GM23248 (cell line): ENCODE results near the gene STOX1. TPM values are rescaled to one million over a fixed set of nuclear protein-coding genes. Genes with fewer than 3 reads are reported as not detected.
"Not testable (repeated sequence)": the region's sequence is repeated elsewhere in the genome, so short reads cannot be mapped to it uniquely, and the experiment has no call there.

Experiments used
- DNase-seq: peaks from one replicate; pipeline ENCODE4 v3.0.0-alpha.2; 2015
- H2AFZ ChIP-seq: fragments of 200-600 bp; sonication (generic); 2 replicates; pipeline ENCODE4 v1.6.1; 2016; ENCODE audit warnings: antibody characterized with exemption
- H3F3A ChIP-seq: fragments of 200-600 bp; sonication (generic); 2 replicates; pipeline ENCODE4 v1.6.1; 2016; ENCODE audit warnings: mild to moderate bottlenecking, antibody characterized with exemption, mixed run types; ENCODE audit not compliant: insufficient read depth
- H3K27ac ChIP-seq: fragments of 200-600 bp; sonication (generic); 2 replicates; pipeline ENCODE4 v1.5.1; 2016; ENCODE audit warnings: mild to moderate bottlenecking
- H3K27me3 ChIP-seq: fragments of 200-600 bp; sonication (generic); replicated peaks from 2 replicates; pipeline ENCODE4 v1.6.1; 2016; ENCODE audit warnings: mild to moderate bottlenecking; ENCODE audit not compliant: insufficient read depth
- H3K36me3 ChIP-seq: fragments of 200-600 bp; sonication (generic); 2 replicates; pipeline ENCODE4 v1.6.1; 2016; ENCODE audit warnings: low read depth, mild to moderate bottlenecking
- H3K4me1 ChIP-seq: fragments of 200-600 bp; sonication (generic); 2 replicates; pipeline ENCODE4 v1.6.1; 2016; ENCODE audit warnings: mild to moderate bottlenecking; ENCODE audit not compliant: insufficient read depth
- H3K4me2 ChIP-seq: fragments of 200-600 bp; sonication (generic); one replicate; pipeline ENCODE4 v1.6.1; 2016; ENCODE audit warnings: mild to moderate bottlenecking; ENCODE audit not compliant: unreplicated experiment
- H3K4me3 ChIP-seq: fragments of 200-600 bp; sonication (generic); 2 replicates; pipeline ENCODE4 v1.5.1; 2016; ENCODE audit warnings: mild to moderate bottlenecking
- H3K79me2 ChIP-seq: fragments of 200-600 bp; sonication (generic); 2 replicates; pipeline ENCODE4 v1.6.1; 2016; ENCODE audit warnings: mild to moderate bottlenecking; ENCODE audit not compliant: insufficient read depth
- H3K9ac ChIP-seq: fragments of 200-600 bp; sonication (generic); 2 replicates; pipeline ENCODE4 v1.6.1; 2016; ENCODE audit warnings: mild to moderate bottlenecking
- H3K9me2 ChIP-seq: fragments of 200-600 bp; sonication (generic); 2 replicates; pipeline ENCODE4 v1.6.1; 2016; ENCODE audit warnings: mixed run types, mild to moderate bottlenecking, moderate library complexity; ENCODE audit not compliant: insufficient read depth
- H3K9me3 ChIP-seq: fragments of 200-600 bp; sonication (generic); one replicate; pipeline ENCODE4 v1.6.1; 2017; ENCODE audit warnings: low read depth
- H4K20me1 ChIP-seq: fragments of 200-600 bp; sonication (generic); 2 replicates; pipeline ENCODE4 v1.6.0; 2016; ENCODE audit not compliant: insufficient read depth
- EZH2 ChIP-seq: fragments of 200-600 bp; sonication (generic); IDR thresholded peaks from 2 replicates; pipeline ENCODE4 v1.6.1; 2018; ENCODE audit warnings: antibody characterized with exemption, mild to moderate bottlenecking; ENCODE audit not compliant: insufficient read depth, poor library complexity, severe bottlenecking
- EZH2phosphoT487 ChIP-seq: fragments of 200-600 bp; sonication (generic); IDR thresholded peaks from 2 replicates; pipeline ENCODE4 v1.6.1; 2018; ENCODE audit warnings: antibody characterized with exemption, moderate library complexity, mild to moderate bottlenecking, low read depth; ENCODE audit not compliant: insufficient read depth
- WGBS, 2 experiments: methylation state at CpG; one replicate each; pipeline ENCODE4 v1.1.6; 2015 to 2017; ENCODE audit warnings: low lambda C conversion rate in 2 of 2, low coverage in 1 of 2; ENCODE audit errors: missing lambda C conversion rate in 2 of 2; 5-methylcytosine and 5-hydroxymethylcytosine counted together
- in situ Hi-C: fragments of 300-500 bp; cut with MboI; formaldehyde crosslinking; loops from 2 replicates; pipeline ENCODE4 v1.15.0; 2020
- polyA plus RNA-seq: library from polyadenylated mRNA; unstranded; fragments of >200 nt; fragmentation: Nextera tagmentation; extraction: Ambion mirVana; gene quantifications from 2 replicates; pipeline ENCODE4 v1.2.1, GENCODE V29; 2016
- small RNA-seq: library from RNA; depleted of rRNA; stranded (forward); fragments of <200 nt; gene quantifications from one replicate; pipeline ENCODE3, GENCODE V24; 2014; ENCODE audit warnings: low read depth, low replicate concordance
- total RNA-seq: library from RNA; depleted of rRNA; stranded (reverse); fragments of >200 nt; shearing (Covaris generic); gene quantifications from 2 replicates; pipeline ENCODE4 v1.2.3, GENCODE V29; 2014; rRNA removed

Gene STOX1
- total and polyA plus RNA-seq, 2 experiments from 2014 or later: not detected

- Histone ChIP-seq H3K4me1 (0 out of 2 replicates have a peak, but pooled peaks cover 8% of the 10 kb centered on the region), H3K9ac (no peak overlapping the region), H3K9me3 (no peaks in the 10 kb centered on the region), H3K4me3 (no peak overlapping the region), H3K27me3 (no peaks in the 10 kb centered on the region), H3K27ac (no peak overlapping the region), H3K4me2 (no peak overlapping the region), H3K36me3 (peaks cover 27% of the 10 kb centered on the region), H4K20me1 (no peaks in the 10 kb centered on the region), H2AFZ (no peak overlapping the region), H3F3A (peaks cover 6% of the 10 kb centered on the region), H3K9me2 (no peaks in the 10 kb centered on the region), H3K79me2 (peaks cover 40% of the 10 kb centered on the region)
- 54 to 57% methylated on average over 2 of the region's 2 CpGs for WGBS, 2 experiments
- no peak for TF ChIP-seq EZH2phosphoT487
- no peak for TF ChIP-seq EZH2
- DNase-seq: no peak
- in situ Hi-C loops: no loop called here
These were observed 110.8 kb downstream of the STOX1 start for GRCh38 chr10:68938117-68938516.

GRCh38 chr10:68938884-68939283 is 111.6 kb downstream of the STOX1 start:
- Histone ChIP-seq H3K27ac (no peak overlapping the region), H3K4me2 (no peak overlapping the region), H3K9me2 (no peaks in the 10 kb centered on the region), H2AFZ (no peak overlapping the region), H3K79me2 (peaks cover 34% of the 10 kb centered on the region), H3F3A (peaks cover 6% of the 10 kb centered on the region), H3K4me1 (0 out of 2 replicates have a peak, but pooled peaks cover 8% of the 10 kb centered on the region), H3K36me3 (peaks cover 35% of the 10 kb centered on the region), H3K4me3 (no peak overlapping the region), H3K27me3 (no peaks in the 10 kb centered on the region), H4K20me1 (no peaks in the 10 kb centered on the region), H3K9me3 (no peaks in the 10 kb centered on the region), H3K9ac (no peak overlapping the region)
- TF ChIP-seq EZH2 (no peak), EZH2phosphoT487 (no peak)
- no peak for DNase-seq
- in situ Hi-C loops: no loop called here
- WGBS, 2 experiments: 97 to 98% methylated on average over 2 of the region's 2 CpGs

- H3F3A ChIP-seq, H3K9ac ChIP-seq, in situ Hi-C loops, H2AFZ ChIP-seq, H3K4me2 ChIP-seq, DNase-seq, H3K9me3 ChIP-seq, H4K20me1 ChIP-seq, H3K4me1 ChIP-seq, H3K9me2 ChIP-seq, H3K27ac ChIP-seq, H3K4me3 ChIP-seq, H3K27me3 ChIP-seq: not testable (repeated sequence)
- peaks cover 33% of the 10 kb centered on the region for H3K36me3 ChIP-seq
- peaks cover 24% of the 10 kb centered on the region for H3K79me2 ChIP-seq
These were observed 113.6 kb downstream of the STOX1 start for GRCh38 chr10:68940917-68941316.

Small RNA genes within 50 kb of the gene (small RNA-seq; reads per million reads assigned to genes)
- not detected for gene RNU6-571P
- not detected for gene RNU6-697P

Other genes with a start within 250 kb of the STOX1 start
- gene CCAR1, start 106.3 kb upstream of the STOX1 start, total RNA-seq: 32.4 and 37.9 TPM in 2 replicates
- gene CCAR1, start 106.3 kb upstream of the STOX1 start, polyA plus RNA-seq: 53.0 and 53.2 TPM in 2 replicates
- gene DDX50, start 73.8 kb downstream of the STOX1 start, total RNA-seq: 49.0 and 63.4 TPM in 2 replicates
- 40.4 and 43.6 TPM in 2 replicates for gene DDX50, start 73.8 kb downstream of the STOX1 start, polyA plus RNA-seq
- 68.2 and 77.8 TPM in 2 replicates for gene DDX21, start 128.6 kb downstream of the STOX1 start, total RNA-seq
- 24.1 and 24.7 TPM in 2 replicates for gene DDX21, start 128.6 kb downstream of the STOX1 start, polyA plus RNA-seq
- gene KIFBP, start 161.3 kb downstream of the STOX1 start, total RNA-seq: 56.5 and 58.3 TPM in 2 replicates
- 53.9 and 54.0 TPM in 2 replicates for gene KIFBP, start 161.3 kb downstream of the STOX1 start, polyA plus RNA-seq